SK-N-SH (cell line): Measurements from ENCODE around the gene NRDC.

Experiments used
- EZH2phosphoT487 ChIP-seq: fragments of 200-600 bp; sonication (generic); IDR thresholded peaks from 2 replicates; pipeline ENCODE4 v1.6.1; 2017; ENCODE audit warnings: low read depth, mixed run types, mild to moderate bottlenecking, antibody characterized with exemption, moderate library complexity, borderline replicate concordance
- SIN3A ChIP-seq: IDR thresholded peaks from 2 replicates; pipeline ENCODE4 v1.6.1; 2012; ENCODE audit warnings: low read depth, mild to moderate bottlenecking, low read length, moderate library complexity, borderline replicate concordance
- SMC3 ChIP-seq: IDR thresholded peaks from 2 replicates; pipeline ENCODE4 v1.6.1; 2012; ENCODE audit warnings: low read depth, low read length, improper control_type of control experiment
- TF ChIP-seq, protein P1 (sequence below): fragments of 200-600 bp; sonication (generic); IDR thresholded peaks from 2 replicates; pipeline ENCODE4 v1.6.1; 2017; ENCODE audit warnings: antibody characterized with exemption, mild to moderate bottlenecking, moderate library complexity
- TF ChIP-seq, protein P2 (sequence below): IDR thresholded peaks from 2 replicates; pipeline ENCODE4; 2012

DNA sequence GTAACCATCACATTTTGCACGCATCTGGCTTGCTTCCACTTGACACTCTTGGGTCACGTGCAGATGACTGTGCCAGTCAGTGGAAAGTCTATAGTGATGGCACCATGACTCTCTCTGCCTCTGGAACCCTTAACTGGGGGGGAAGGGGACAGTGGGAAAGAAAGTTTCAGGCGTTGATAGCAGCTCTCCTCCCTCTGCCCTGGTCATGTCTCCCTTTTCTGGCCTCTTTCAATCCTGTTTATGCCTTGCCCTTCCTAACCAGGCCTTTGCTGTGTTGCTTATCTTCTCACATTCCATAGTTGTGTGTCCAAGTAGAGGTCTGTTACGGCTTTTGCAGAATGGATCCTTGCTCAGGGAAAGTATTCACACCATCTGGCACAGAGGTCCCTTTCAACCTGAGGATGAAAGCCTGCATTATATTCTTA is 93.5 kb downstream of the NRDC start:
- TF ChIP-seq, protein P1, sequence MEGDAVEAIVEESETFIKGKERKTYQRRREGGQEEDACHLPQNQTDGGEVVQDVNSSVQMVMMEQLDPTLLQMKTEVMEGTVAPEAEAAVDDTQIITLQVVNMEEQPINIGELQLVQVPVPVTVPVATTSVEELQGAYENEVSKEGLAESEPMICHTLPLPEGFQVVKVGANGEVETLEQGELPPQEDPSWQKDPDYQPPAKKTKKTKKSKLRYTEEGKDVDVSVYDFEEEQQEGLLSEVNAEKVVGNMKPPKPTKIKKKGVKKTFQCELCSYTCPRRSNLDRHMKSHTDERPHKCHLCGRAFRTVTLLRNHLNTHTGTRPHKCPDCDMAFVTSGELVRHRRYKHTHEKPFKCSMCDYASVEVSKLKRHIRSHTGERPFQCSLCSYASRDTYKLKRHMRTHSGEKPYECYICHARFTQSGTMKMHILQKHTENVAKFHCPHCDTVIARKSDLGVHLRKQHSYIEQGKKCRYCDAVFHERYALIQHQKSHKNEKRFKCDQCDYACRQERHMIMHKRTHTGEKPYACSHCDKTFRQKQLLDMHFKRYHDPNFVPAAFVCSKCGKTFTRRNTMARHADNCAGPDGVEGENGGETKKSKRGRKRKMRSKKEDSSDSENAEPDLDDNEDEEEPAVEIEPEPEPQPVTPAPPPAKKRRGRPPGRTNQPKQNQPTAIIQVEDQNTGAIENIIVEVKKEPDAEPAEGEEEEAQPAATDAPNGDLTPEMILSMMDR = no peak
- TF ChIP-seq, protein P2, sequence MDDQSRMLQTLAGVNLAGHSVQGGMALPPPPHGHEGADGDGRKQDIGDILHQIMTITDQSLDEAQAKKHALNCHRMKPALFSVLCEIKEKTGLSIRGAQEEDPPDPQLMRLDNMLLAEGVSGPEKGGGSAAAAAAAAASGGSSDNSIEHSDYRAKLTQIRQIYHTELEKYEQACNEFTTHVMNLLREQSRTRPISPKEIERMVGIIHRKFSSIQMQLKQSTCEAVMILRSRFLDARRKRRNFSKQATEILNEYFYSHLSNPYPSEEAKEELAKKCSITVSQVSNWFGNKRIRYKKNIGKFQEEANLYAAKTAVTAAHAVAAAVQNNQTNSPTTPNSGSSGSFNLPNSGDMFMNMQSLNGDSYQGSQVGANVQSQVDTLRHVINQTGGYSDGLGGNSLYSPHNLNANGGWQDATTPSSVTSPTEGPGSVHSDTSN = no peak
- TF ChIP-seq EZH2phosphoT487 (no peak), SIN3A (no peak), SMC3 (no peak)
